Measurements from ENCODE around the gene TMEM164. TPM values are rescaled to one million over a fixed set of nuclear protein-coding genes. Genes with fewer than 3 reads are reported as not detected.
A peak's percentile ranks its signal among the peaks of the same experiment; 100 is the strongest.
"Not testable (repeated sequence)": the region's sequence is repeated elsewhere in the genome, so short reads cannot be mapped to it uniquely, and the experiment has no call there.

TMEM164 gene
- polyA plus RNA-seq (2013, experiment 1 of 2; ENCODE audit: insufficient read length), result 11.1 TPM
- 11.6 TPM for polyA plus RNA-seq (2013, experiment 2 of 2; ENCODE audit: insufficient read length)

DNA sequence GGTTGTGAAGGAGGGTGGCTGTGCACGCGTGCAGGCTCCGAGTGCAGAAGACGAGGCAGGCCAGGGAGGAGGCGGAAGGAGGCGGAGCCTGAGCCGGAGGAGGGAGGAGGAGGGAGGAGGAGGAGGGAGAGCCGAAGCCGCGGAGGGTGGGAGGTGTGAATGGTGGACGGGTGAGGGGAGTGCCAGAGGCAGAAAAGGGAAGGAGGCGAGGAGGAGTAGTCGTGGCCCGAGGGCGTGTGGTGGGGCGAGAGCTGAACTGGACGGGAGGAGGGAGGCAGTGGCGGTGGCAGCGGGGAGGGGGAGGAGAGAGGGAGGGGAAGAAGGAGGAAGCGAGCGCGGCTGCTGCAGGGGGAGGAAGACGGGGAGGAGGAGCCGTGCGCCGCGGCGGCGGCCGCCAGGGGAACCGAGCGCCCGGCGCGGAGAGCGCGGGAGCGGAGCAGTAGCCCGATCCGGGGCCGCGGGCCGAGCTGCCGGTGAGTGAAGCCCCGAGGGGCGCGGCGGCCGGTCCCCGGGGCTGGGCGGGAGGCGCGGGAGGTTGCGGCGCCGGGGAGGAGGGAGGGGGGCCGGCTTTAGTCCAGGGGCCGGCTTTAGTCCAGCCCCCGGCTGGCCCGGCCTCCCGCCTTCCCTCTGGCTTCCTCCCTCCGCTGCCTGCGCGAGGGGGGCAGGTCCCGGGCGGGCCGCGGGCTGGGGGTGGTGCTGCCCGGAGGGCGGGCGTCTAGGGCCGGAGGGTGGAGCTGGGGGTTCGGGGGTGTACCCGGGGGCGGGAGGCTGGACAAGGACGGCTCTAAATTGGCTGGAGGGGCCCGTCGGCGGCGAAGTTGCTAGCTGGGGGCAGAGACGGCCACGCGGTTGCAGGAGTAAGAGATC, at the start of gene TMEM164:
TMEM164 (plus strand) TSS at position 815 of the 867 bp plus-strand sequence. CDS start 661 bp downstream, outside the sequence.
- DNase-seq, result peak; percentile 78

- no peak for DNase-seq
These were observed 48.6 kb upstream of the TMEM164 start for GRCh38 chrX:109954333-109954732.

DNA sequence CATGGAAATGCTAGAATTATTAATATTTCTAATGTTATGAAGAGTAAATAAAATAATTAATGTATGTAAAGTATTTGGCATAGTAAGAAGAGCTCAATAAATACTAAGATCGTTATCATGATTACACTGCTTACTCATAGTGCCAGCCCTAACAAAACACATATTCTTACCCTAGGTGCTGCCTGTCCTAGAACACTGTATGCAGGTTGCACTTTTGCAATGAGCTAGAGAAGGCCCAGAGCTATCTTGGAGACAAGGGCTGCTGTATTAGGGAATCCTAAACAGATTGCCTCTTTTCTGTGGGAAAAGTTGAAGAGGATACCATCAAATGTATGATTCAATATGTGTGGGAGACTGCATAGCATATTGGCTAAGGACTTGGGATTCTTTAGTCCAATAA, 48.0 kb upstream of the TMEM164 start:
- no peak for DNase-seq

- DNase-seq, result no peak
These were observed 44.6 kb upstream of the TMEM164 start for GRCh38 chrX:109958266-109958665.

DNA sequence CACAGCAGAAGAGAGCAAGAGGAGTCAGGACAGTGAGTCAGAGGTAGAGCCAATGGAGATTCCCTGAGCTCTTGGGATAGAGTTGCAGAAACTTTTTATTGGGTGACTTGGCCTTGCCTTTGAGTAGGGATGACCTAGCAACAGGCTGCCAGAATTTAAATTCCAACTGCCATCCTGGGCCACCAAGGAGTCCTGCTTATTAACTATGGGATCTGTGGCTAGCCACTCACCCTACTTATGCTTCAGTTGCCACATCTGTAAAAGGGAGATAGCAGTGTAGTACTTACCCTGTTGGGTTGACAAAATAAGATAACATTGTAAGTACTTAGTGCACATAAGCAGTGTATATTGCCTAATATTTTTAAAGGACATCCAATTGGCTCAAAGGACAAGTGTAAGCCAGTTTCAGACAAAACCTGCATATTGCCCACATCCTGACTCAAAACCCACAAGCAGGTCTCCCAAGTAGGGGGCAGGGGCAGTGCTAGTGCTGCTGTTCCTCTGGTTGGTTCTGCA, 43.5 kb upstream of the TMEM164 start:
- no peak for DNase-seq

DNA sequence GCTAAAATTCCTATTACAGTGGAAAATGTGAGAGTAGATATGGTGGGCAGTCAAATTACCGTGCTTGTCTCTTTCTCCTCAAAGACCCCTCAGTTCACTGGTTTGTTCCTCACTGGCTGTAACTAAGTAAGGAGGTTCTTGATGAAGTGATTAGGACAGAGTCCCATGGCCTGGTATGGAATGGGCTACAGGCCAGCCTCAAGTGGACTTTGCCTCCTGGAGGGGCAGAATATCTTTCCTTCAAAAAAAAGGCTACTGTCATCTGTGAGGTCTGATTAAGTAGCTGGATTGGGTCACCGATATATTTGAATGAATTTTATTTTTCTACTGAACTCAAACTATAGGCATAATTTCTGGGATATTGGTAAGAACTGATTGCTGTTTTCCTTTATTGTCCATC, 38.5 kb upstream of the TMEM164 start:
- DNase-seq, result no peak

DNA sequence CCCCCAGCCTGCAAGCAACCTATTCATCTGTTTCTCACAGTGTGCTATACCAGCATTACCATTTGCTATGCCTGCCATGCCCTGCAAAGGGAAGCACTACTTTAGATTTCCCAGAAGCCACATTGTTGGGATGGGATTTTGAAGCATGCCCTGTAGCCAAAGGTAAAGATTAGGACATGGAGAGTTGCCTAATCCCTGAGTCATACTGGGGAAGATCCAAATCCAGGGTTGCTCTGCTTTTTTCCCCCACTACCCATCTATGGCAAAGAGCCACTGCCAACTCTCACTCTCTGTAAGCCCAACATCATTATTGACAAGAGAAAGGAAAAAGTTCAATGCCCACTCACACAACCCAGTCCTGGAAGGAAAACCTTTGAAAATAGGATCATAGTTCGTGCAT, 36.7 kb upstream of the TMEM164 start:
- DNase-seq, result no peak

DNA sequence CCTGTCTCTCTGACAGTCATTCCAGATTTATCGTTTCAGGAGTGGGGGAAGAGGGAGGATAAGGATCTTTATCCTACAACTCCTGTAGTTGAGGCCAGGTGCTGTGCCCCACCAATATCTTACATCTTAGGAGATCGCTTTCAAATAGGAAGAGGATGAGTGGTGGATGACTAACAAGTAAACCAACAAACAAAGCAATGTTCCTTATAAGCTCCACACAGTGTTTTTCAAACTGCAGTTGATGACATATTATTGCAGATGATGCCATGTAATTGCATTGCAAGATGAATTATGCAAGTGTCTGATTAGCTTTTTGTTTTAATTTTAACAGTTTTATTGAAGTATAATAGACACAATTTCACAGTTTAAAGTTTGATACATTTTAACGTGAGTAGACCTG, 35.8 kb upstream of the TMEM164 start:
- DNase-seq, result no peak

DNA sequence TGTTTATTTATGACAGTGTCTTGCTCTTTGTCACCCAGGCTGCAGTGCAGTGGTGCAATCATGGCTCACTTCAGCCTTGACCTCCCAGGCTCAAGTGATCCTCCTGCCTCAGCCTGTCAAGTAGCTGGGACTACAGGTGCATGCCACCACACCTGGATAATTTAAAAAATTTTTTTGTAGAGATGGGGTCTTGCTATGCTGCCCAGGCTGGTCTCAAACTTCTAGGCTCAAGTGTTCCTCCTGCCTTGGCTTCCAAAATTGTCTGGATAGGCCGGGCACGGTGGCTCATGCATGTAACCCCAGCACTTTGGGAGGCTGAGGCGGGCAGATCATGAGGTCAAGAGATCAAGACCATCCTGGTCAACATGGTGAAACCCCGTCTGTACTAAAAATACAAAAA, 32.1 kb upstream of the TMEM164 start:
- DNase-seq, result not testable (repeated sequence)

GRCh38 chrX:109974906-109975655, 27.8 kb upstream of the TMEM164 start:
- peak; percentile 0 for DNase-seq

GRCh38 chrX:109985210-109985609, 17.7 kb upstream of the TMEM164 start:
- not testable (repeated sequence) for DNase-seq

DNA sequence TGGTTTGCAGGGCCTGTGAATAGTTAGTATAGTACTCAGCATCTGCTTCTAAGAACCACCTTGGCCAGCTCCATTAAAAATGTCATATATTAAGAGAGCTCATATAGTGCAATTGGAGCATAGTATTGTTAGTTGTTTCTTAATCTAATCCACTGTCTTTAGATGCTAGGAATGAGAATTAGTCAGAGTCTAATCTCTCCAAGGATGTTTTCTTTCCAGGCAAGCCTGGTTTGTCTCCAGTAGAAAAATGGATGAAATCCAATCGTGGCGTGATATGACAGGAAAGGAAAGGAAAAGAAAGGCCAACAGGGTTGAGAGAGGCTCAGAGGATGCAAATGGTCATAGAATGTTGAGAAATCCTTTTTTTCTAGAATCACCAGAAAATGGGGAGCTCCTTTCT, 15.0 kb upstream of the TMEM164 start:
- DNase-seq, result no peak

DNA sequence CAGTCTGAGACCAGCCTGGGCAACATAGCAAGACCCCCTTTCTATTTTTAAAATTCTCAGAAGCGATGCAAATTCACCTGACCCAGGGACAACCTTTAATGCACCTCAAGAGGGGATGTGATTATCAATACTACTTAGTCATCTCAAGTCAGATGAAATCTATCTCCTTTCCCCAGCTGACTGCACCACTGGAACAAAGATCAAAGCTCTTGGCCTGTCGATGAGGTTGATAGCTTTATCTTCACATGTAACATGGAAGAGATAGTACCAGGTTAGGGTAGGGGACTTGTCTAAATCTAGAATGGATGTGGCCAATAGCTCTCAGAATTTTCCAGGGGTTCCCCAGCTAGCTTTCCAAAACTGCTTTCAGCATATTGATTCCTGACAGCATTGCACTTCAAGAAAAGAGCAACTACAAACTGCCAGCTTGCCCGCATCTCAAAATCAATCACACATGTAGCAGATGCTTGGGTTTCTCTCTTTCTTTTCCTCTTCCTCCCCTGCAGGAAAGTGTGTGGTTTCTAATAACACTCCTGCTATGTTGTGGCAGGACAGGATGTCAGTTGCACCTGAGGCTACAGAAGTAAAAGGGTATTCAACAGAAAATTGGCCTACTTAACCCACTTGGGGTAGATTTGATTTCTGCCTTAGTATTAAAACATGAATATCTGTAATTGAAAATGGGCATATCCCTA, 12.2 kb upstream of the TMEM164 start:
- DNase-seq, result no peak

DNA sequence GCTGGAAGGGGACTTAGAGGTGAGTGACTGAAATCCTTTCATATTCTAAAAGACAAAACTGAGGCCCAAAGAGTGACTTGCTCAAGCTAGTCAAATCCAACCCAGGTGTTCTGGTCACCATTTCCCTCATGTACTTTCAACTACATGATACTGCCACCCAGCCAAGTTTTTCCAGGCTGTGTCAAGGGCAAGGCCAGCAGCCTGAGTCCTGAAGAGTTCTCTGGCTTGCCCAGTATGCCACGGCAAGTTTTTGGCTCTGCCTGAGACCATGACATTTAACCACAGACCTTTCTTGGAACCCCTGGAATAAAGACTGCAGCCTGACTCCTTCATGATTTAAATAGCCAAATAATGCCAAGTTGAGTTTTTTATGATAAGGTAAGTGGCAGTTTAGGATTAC, 10.7 kb upstream of the TMEM164 start:
- DNase-seq, result no peak

- no peak for DNase-seq
These were observed 7.8 kb upstream of the TMEM164 start for GRCh38 chrX:109995155-109995554.

GRCh38 chrX:109997786-109998452, 5.0 kb upstream of the TMEM164 start:
- DNase-seq, result no peak

DNA sequence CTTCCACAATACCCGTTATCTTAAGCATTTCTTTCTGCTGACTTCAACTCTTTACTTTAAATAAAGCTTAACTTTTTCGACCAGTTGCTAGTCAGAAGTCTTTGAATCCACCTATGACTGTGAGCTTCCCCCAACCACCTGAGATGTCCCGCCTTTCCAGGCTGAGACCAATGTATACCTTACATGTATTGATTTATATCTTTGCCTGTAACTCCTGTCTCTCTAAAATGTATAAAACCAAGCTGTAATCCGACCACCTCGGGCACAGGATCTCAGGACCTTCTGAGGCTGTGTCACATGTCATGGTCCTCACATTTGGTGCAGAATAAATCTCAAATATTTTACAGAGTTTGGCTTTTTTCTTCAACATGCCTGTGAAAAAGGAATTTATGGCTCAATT, 2.9 kb upstream of the TMEM164 start:
- DNase-seq, result no peak

DNA sequence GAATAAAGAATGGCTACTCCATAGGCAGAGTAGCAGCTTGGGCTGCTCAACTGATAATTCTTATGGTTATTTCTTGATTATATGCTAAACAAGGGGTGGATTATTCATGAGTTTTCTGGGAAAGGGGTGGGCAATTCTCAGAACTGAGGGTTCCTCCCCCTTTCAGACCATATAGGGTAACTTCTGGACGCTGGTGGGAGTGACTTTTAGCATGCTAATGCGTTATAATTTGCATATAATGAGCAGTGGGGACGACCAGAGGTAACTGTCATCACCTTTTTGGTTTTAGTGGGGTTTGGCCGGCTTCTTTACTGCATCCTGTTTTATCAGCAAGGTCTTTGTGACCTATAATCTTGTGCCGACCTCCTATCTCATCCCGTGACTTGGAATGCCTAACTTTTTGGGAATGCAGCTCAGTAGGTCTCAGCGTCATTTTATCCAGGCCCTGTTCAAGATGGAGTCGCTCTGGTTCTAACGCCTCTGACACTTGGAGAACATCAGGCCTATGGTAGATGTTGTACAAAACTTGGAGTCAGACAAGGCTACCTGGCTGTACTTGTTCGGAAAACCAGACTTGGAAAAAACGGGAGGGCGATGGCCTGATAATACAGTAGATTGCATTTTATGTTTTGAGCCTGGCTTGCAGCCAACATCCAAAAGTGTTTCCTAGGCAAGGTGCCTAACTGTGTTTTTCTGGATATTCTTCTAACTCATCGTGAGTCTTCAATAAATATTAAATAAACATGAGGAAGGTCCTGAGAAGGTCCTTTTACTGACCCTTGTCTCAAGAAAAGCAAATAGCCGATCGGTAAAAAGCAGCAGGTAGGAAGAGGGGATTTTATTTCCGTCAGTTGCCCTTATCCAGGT, 1.8 kb upstream of the TMEM164 start:
- DNase-seq, result no peak

GRCh38 chrX:110001740-110002299, 1.1 kb upstream of the TMEM164 start:
- DNase-seq, result no peak

Measured in fibroblast of skin of abdomen (primary cell).